Neural cell (in vitro differentiated cells): Measurements from ENCODE around the gene PSMG3. TPM values are rescaled to one million over a fixed set of nuclear protein-coding genes. Genes with fewer than 3 reads are reported as not detected.

Experiments used
- H2AFZ ChIP-seq: fragments of 200-600, 300-800 bp; sonication (generic), shearing (Covaris generic); 2 replicates; pipeline ENCODE4 v1.6.0; 2014; ENCODE audit warnings: low read depth, mild to moderate bottlenecking, antibody characterized with exemption, low read length, moderate library complexity
- H3F3A ChIP-seq: fragments of 200-600 bp; shearing (Covaris generic); 2 replicates; pipeline ENCODE4 v1.6.1; 2016; ENCODE audit warnings: mild to moderate bottlenecking, moderate library complexity, mixed read lengths, antibody characterized with exemption, low read length; ENCODE audit not compliant: insufficient read depth, poor library complexity, severe bottlenecking
- H3K27ac ChIP-seq: fragments of 200-600, 300-800 bp; sonication (generic), shearing (Covaris generic); 2 replicates; pipeline ENCODE4 v1.5.1; 2014; ENCODE audit warnings: mild to moderate bottlenecking, low read length, moderate library complexity
- H3K27me3 ChIP-seq: fragments of 300-800, 200-600 bp; sonication (generic), shearing (Covaris generic); 2 replicates; pipeline ENCODE4 v1.6.0; 2014; ENCODE audit warnings: mild to moderate bottlenecking, low read depth, low read length, moderate library complexity; ENCODE audit not compliant: insufficient read depth
- H3K36me3 ChIP-seq: fragments of 300-800, 200-600 bp; sonication (generic), shearing (Covaris generic); 2 replicates; pipeline ENCODE4 v1.5.1; 2014; ENCODE audit warnings: mild to moderate bottlenecking, antibody characterized with exemption, low read length, moderate library complexity; ENCODE audit not compliant: insufficient read depth
- H3K4me2 ChIP-seq: fragments of 300-800, 200-600 bp; sonication (generic), shearing (Covaris generic); 2 replicates; pipeline ENCODE4 v1.6.0; 2014; ENCODE audit warnings: mild to moderate bottlenecking, low read length
- H3K4me3 ChIP-seq: fragments of 300-800, 200-600 bp; sonication (generic), shearing (Covaris generic); 2 replicates; pipeline ENCODE4 v1.5.1; 2014; ENCODE audit warnings: mild to moderate bottlenecking, low read length, moderate library complexity
- H3K79me2 ChIP-seq: fragments of 200-600 bp; shearing (Covaris generic); replicated peaks from 2 replicates; pipeline ENCODE4 v1.6.0; 2014; ENCODE audit warnings: mild to moderate bottlenecking, low read length, moderate library complexity; ENCODE audit not compliant: insufficient read depth
- H3K9ac ChIP-seq: fragments of 300-800, 200-600 bp; sonication (generic), shearing (Covaris generic); 2 replicates; pipeline ENCODE4 v1.6.1; 2016; ENCODE audit warnings: mild to moderate bottlenecking, low read length, mixed read lengths
- H3K9me2 ChIP-seq: fragments of 200-600 bp; shearing (Covaris generic); 2 replicates; pipeline ENCODE4 v1.6.1; 2016; ENCODE audit warnings: mild to moderate bottlenecking, low read length, mixed read lengths; ENCODE audit not compliant: insufficient read depth
- H3K9me3 ChIP-seq: fragments of 200-600, 300-800 bp; sonication (generic), shearing (Covaris generic); 2 replicates; pipeline ENCODE4 v1.6.1; 2016; ENCODE audit warnings: mild to moderate bottlenecking, mixed run types, low read length, moderate library complexity, mixed read lengths
- H4K20me1 ChIP-seq: fragments of 200-600 bp; shearing (Covaris generic); 2 replicates; pipeline ENCODE4 v1.6.1; 2016; ENCODE audit warnings: mild to moderate bottlenecking, mixed run types; ENCODE audit not compliant: insufficient read depth
- EP300 ChIP-seq: fragments of 450-650 bp; conservative IDR thresholded peaks from 2 replicates; pipeline ENCODE4 v1.6.1; 2014; ENCODE audit warnings: antibody characterized with exemption, mild to moderate bottlenecking, moderate library complexity; ENCODE audit not compliant: poor library complexity, severe bottlenecking
- EZH2 ChIP-seq: fragments of 200-600, 300-800 bp; shearing (Covaris generic), sonication (generic); IDR thresholded peaks from 2 replicates; pipeline ENCODE4 v1.6.1; 2014; ENCODE audit warnings: antibody characterized with exemption, low read length, borderline replicate concordance, mild to moderate bottlenecking; ENCODE audit not compliant: insufficient read depth, poor library complexity, severe bottlenecking
- MXI1 ChIP-seq: fragments of 450-650 bp; conservative IDR thresholded peaks from 2 replicates; pipeline ENCODE4 v1.6.1; 2014; ENCODE audit warnings: antibody characterized with exemption, mild to moderate bottlenecking; ENCODE audit not compliant: poor library complexity, severe bottlenecking
- POLR2AphosphoS5 ChIP-seq: IDR thresholded peaks from 2 replicates; pipeline ENCODE4 v1.6.1; 2012
- RAD21 ChIP-seq: fragments of 450-650 bp; conservative IDR thresholded peaks from 2 replicates; pipeline ENCODE4 v1.6.1; 2014; ENCODE audit warnings: antibody characterized with exemption, mild to moderate bottlenecking, moderate library complexity
- SMC3 ChIP-seq: fragments of 450-650 bp; conservative IDR thresholded peaks from 2 replicates; pipeline ENCODE4 v1.6.1; 2014; ENCODE audit warnings: antibody characterized with exemption, mild to moderate bottlenecking, moderate library complexity; ENCODE audit not compliant: poor library complexity
- TAF1 ChIP-seq: IDR thresholded peaks from 2 replicates; pipeline ENCODE4 v1.6.1; 2012; ENCODE audit warnings: low read depth
- polyA plus RNA-seq: library from polyadenylated mRNA; depleted of rRNA; stranded (reverse); fragments of >200 nt; gene quantifications from 2 replicates; pipeline ENCODE4 v1.2.3, GENCODE V29; 2014
- TF ChIP-seq, protein P1 (sequence below): IDR thresholded peaks from 2 replicates; pipeline ENCODE4 v1.6.1; 2012; ENCODE audit warnings: borderline replicate concordance
- TF ChIP-seq, protein P2 (sequence below): fragments of 450-650 bp; IDR thresholded peaks from 2 replicates; pipeline ENCODE4 v1.5.1; 2014; ENCODE audit warnings: antibody characterized with exemption, mild to moderate bottlenecking, moderate library complexity; ENCODE audit not compliant: poor library complexity, severe bottlenecking

Gene PSMG3
- polyA plus RNA-seq, 1 donor from 2014 or later, result 50.6 TPM

DNA sequence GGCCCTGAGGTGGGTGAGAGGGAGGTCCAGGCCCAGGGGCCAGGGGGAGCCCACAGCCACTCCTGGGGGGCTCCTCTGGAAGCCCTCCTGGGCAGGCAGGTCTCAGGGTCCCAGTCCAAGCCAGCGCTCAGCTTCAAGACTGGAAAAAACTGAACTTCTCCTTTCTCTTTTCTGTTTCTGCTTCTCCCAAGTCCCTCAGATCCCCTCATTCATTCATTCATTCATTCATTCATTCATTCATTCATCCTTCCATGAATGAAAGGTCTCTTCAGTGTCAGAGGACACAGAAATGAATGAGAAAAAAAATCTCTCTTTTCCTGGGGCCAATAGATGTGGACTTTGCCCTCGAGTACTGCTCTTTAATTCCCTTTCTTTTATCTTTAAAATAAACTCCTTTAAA lies 34.6 kb upstream of the PSMG3 start:
- Histone ChIP-seq H3K4me2 (no peak overlapping the region), H3K36me3 (no peaks in the 10 kb centered on the region), H3K9me3 (no peaks in the 10 kb centered on the region), H3K4me3 (no peak overlapping the region), H3F3A (no peaks in the 10 kb centered on the region), H3K9me2 (no peaks in the 10 kb centered on the region), H3K9ac (no peak overlapping the region), H3K27ac (no peak overlapping the region), H4K20me1 (no peaks in the 10 kb centered on the region), H3K27me3 (no peaks in the 10 kb centered on the region), H2AFZ (no peak overlapping the region), H3K79me2 (no peaks in the 10 kb centered on the region)
- TF ChIP-seq, protein P1, sequence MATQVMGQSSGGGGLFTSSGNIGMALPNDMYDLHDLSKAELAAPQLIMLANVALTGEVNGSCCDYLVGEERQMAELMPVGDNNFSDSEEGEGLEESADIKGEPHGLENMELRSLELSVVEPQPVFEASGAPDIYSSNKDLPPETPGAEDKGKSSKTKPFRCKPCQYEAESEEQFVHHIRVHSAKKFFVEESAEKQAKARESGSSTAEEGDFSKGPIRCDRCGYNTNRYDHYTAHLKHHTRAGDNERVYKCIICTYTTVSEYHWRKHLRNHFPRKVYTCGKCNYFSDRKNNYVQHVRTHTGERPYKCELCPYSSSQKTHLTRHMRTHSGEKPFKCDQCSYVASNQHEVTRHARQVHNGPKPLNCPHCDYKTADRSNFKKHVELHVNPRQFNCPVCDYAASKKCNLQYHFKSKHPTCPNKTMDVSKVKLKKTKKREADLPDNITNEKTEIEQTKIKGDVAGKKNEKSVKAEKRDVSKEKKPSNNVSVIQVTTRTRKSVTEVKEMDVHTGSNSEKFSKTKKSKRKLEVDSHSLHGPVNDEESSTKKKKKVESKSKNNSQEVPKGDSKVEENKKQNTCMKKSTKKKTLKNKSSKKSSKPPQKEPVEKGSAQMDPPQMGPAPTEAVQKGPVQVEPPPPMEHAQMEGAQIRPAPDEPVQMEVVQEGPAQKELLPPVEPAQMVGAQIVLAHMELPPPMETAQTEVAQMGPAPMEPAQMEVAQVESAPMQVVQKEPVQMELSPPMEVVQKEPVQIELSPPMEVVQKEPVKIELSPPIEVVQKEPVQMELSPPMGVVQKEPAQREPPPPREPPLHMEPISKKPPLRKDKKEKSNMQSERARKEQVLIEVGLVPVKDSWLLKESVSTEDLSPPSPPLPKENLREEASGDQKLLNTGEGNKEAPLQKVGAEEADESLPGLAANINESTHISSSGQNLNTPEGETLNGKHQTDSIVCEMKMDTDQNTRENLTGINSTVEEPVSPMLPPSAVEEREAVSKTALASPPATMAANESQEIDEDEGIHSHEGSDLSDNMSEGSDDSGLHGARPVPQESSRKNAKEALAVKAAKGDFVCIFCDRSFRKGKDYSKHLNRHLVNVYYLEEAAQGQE, result no peak
- TF ChIP-seq POLR2AphosphoS5 (no peak), TAF1 (no peak)

DNA sequence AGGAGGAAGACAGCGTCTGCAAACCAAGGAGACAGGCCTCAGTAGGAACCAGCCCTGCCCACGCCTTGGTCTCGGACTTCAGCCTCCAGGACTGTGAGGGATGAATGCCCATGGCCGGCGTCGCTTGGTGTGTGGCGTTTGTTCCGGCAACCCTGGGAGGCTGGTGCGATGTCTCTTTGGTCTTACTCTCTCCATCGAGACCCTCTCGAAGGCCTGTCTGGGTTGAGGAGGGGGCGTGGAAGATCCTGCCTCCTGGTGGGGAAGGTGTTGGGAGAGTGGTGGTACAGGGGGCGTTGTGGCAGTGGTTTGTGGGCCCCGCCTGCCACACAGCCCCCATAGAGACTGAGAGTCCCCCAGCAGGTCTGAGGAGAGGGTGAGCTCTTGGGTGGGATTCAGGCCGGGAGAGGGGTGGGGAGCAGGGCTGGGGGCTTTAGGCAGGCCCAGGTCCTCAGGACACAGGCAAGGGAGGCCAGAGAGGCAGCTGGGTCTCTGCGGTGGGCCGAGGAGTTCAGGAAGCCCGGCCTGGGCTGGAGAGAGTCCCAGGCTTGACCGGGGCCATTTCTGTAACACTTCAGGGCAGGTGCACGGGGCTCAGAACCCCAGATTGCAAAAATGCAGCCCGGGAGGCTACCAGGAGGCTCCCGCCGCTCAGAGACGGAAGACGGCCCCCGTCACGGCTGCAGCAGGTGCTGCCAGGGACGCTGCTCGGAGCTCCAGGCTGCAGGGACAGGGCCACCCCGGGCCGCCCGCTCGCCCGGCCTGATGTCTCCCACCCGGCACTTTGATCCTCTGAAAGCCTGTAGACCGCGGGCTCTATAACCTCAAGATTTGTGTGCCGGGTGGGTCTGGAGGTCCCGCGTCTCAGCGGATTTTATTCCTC lies 33.8 kb upstream of the PSMG3 start:
- no peaks in the 10 kb centered on the region for H3K9me3 ChIP-seq
- H3K36me3 ChIP-seq, result no peaks in the 10 kb centered on the region
- H3K4me3 ChIP-seq, result no peak overlapping the region
- H2AFZ ChIP-seq, result no peak overlapping the region
- no peak overlapping the region for H3K27ac ChIP-seq
- no peaks in the 10 kb centered on the region for H4K20me1 ChIP-seq
- H3K9me2 ChIP-seq, result no peaks in the 10 kb centered on the region
- no peak overlapping the region for H3K4me2 ChIP-seq
- no peak overlapping the region for H3K9ac ChIP-seq
- H3K27me3 ChIP-seq, result no peaks in the 10 kb centered on the region
- TF ChIP-seq EZH2, result no peak
- TF ChIP-seq, protein P2, sequence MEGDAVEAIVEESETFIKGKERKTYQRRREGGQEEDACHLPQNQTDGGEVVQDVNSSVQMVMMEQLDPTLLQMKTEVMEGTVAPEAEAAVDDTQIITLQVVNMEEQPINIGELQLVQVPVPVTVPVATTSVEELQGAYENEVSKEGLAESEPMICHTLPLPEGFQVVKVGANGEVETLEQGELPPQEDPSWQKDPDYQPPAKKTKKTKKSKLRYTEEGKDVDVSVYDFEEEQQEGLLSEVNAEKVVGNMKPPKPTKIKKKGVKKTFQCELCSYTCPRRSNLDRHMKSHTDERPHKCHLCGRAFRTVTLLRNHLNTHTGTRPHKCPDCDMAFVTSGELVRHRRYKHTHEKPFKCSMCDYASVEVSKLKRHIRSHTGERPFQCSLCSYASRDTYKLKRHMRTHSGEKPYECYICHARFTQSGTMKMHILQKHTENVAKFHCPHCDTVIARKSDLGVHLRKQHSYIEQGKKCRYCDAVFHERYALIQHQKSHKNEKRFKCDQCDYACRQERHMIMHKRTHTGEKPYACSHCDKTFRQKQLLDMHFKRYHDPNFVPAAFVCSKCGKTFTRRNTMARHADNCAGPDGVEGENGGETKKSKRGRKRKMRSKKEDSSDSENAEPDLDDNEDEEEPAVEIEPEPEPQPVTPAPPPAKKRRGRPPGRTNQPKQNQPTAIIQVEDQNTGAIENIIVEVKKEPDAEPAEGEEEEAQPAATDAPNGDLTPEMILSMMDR, result no peak
- no peak for TF ChIP-seq EP300
- no peak for TF ChIP-seq TAF1
- TF ChIP-seq, protein P1, result no peak
- TF ChIP-seq RAD21, result no peak
- no peak for TF ChIP-seq SMC3
- no peak for TF ChIP-seq POLR2AphosphoS5
- TF ChIP-seq MXI1, result no peak
- no peaks in the 10 kb centered on the region for H3F3A ChIP-seq
- no peaks in the 10 kb centered on the region for H3K79me2 ChIP-seq
